HG03045 (cell line): Measurements from ENCODE around the gene SIGLECL1.

Source experiments
- ATAC-seq: cut with Tn5 transposase; IDR thresholded peaks from one replicate; pipeline ENCODE4 v1.9.1; 2021; ENCODE audit warnings: mild to moderate bottlenecking, moderate library complexity; ENCODE audit not compliant: unreplicated experiment

Gene SIGLECL1

GRCh38 chr19:51295382-51296126 lies 44.7 kb downstream of the SIGLECL1 start:
- no peak for ATAC-seq

- no peak for ATAC-seq
Observed at GRCh38 chr19:51296336-51297093, 45.6 kb downstream of the SIGLECL1 start.

GRCh38 chr19:51297406-51297805 lies 46.5 kb downstream of the SIGLECL1 start:
- ATAC-seq: no peak

- no peak for ATAC-seq
Observed at GRCh38 chr19:51301266-51301665, 50.4 kb downstream of the SIGLECL1 start.

GRCh38 chr19:51305479-51305878 lies 54.6 kb downstream of the SIGLECL1 start:
- ATAC-seq: no peak

GRCh38 chr19:51311351-51312257 lies 60.7 kb downstream of the SIGLECL1 start, which contains the start of gene IGLON5:
Gene IGLON5 (plus strand): TSS chr19:51311644. CDS start chr19:51311848, 204 bp downstream.
- ATAC-seq: no peak

GRCh38 chr19:51316688-51317087 lies 65.8 kb downstream of the SIGLECL1 start:
- no peak for ATAC-seq

GRCh38 chr19:51317376-51317775 lies 66.5 kb downstream of the SIGLECL1 start:
- ATAC-seq: no peak

- ATAC-seq: no peak
Observed at GRCh38 chr19:51317968-51318367, 67.1 kb downstream of the SIGLECL1 start.
